ENCODE results near the gene NT5DC1.
"Not testable (repeated sequence)": the region's sequence is repeated elsewhere in the genome, so short reads cannot be mapped to it uniquely, and the experiment has no call there.

Gene NT5DC1

DNA sequence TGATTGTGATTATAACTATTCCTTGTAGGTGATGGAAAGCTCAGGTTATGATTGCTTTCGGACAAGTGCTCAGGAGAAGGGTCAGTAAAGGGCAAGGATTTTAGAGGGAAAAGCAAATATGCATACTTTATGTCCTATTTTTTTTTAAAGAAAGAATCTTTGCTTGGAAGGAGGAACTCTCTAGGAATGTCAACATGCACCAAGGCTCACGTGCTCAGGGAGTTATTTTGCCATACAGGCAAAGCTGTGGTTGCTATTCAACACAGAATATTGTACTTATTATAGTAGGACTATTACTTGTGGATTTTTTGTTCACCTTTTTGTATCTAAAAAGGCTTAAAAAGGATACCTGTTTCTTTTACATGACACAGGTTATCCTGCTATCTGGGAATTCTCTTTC, 182.0 kb downstream of the NT5DC1 start:
- Histone ChIP-seq H3K4me2 (ENCODE audit: low read depth, low read length, poor library complexity, severe bottlenecking) (no peak overlapping the region), H3K9me3 (ENCODE audit: insufficient read depth, low read depth, low read length) (no peaks in the 10 kb centered on the region), H2AFZ (ENCODE audit: low read length) (no peak overlapping the region), H3K27me3 (ENCODE audit: insufficient read depth, low read length, poor library complexity, severe bottlenecking) (no peaks in the 10 kb centered on the region), H3K4me3 (ENCODE audit: low read length, poor library complexity, severe bottlenecking) (no peak overlapping the region), H3K36me3 (ENCODE audit: insufficient read depth, low read length) (peaks cover 4% of the 10 kb centered on the region; the same call in 1 of the 2 replicates), H3K4me1 (ENCODE audit: insufficient read depth, low read length, poor library complexity, severe bottlenecking) (peaks cover 38% of the 10 kb centered on the region), H4K20me1 (ENCODE audit: insufficient read depth, low read length, poor library complexity, severe bottlenecking) (peaks cover 15% of the 10 kb centered on the region), H3K9ac (ENCODE audit: low read depth, low read length, poor library complexity, severe bottlenecking) (no peak overlapping the region), H3K9me2 (replicated peaks; ENCODE audit: low read depth, low read length) (no peaks in the 10 kb centered on the region), H3F3A (ENCODE audit: low read depth) (no peaks in the 10 kb centered on the region), H3K79me2 (ENCODE audit: insufficient read depth, low read length) (peaks cover 32% of the 10 kb centered on the region)
- TF ChIP-seq, protein P1, sequence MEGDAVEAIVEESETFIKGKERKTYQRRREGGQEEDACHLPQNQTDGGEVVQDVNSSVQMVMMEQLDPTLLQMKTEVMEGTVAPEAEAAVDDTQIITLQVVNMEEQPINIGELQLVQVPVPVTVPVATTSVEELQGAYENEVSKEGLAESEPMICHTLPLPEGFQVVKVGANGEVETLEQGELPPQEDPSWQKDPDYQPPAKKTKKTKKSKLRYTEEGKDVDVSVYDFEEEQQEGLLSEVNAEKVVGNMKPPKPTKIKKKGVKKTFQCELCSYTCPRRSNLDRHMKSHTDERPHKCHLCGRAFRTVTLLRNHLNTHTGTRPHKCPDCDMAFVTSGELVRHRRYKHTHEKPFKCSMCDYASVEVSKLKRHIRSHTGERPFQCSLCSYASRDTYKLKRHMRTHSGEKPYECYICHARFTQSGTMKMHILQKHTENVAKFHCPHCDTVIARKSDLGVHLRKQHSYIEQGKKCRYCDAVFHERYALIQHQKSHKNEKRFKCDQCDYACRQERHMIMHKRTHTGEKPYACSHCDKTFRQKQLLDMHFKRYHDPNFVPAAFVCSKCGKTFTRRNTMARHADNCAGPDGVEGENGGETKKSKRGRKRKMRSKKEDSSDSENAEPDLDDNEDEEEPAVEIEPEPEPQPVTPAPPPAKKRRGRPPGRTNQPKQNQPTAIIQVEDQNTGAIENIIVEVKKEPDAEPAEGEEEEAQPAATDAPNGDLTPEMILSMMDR (conservative IDR thresholded peaks at IDR 0.05; ENCODE audit: low read length), result no peak
- TF ChIP-seq EZH2phosphoT487 (IDR thresholded peaks at IDR 0.05; ENCODE audit: borderline replicate concordance), result no peak

GRCh38 chr6:116283191-116283590, 182.5 kb downstream of the NT5DC1 start:
- no peaks in the 10 kb centered on the region for H3K9me3 ChIP-seq (ENCODE audit: insufficient read depth, low read depth, low read length)
- H3K4me1 ChIP-seq (ENCODE audit: insufficient read depth, low read length, poor library complexity, severe bottlenecking), result peaks cover 33% of the 10 kb centered on the region
- H3K4me2 ChIP-seq (ENCODE audit: low read depth, low read length, poor library complexity, severe bottlenecking), result no peak overlapping the region
- TF ChIP-seq, protein P1 (conservative IDR thresholded peaks at IDR 0.05; ENCODE audit: low read length), result no peak
- TF ChIP-seq EZH2phosphoT487 (IDR thresholded peaks at IDR 0.05; ENCODE audit: borderline replicate concordance), result no peak
- H2AFZ ChIP-seq (ENCODE audit: low read length), result no peak overlapping the region
- no peak overlapping the region for H3K4me3 ChIP-seq (ENCODE audit: low read length, poor library complexity, severe bottlenecking)
- H3K36me3 ChIP-seq (ENCODE audit: insufficient read depth, low read length), result peaks cover 1% of the 10 kb centered on the region; the same call in 1 of the 2 replicates
- peaks cover 27% of the 10 kb centered on the region for H3K79me2 ChIP-seq (ENCODE audit: insufficient read depth, low read length)
- no peaks in the 10 kb centered on the region for H3K9me2 ChIP-seq (replicated peaks; ENCODE audit: low read depth, low read length)
- H3K27me3 ChIP-seq (ENCODE audit: insufficient read depth, low read length, poor library complexity, severe bottlenecking), result no peaks in the 10 kb centered on the region
- H3F3A ChIP-seq (ENCODE audit: low read depth), result no peaks in the 10 kb centered on the region
- H4K20me1 ChIP-seq (ENCODE audit: insufficient read depth, low read length, poor library complexity, severe bottlenecking), result peaks cover 10% of the 10 kb centered on the region
- H3K9ac ChIP-seq (ENCODE audit: low read depth, low read length, poor library complexity, severe bottlenecking), result no peak overlapping the region

DNA sequence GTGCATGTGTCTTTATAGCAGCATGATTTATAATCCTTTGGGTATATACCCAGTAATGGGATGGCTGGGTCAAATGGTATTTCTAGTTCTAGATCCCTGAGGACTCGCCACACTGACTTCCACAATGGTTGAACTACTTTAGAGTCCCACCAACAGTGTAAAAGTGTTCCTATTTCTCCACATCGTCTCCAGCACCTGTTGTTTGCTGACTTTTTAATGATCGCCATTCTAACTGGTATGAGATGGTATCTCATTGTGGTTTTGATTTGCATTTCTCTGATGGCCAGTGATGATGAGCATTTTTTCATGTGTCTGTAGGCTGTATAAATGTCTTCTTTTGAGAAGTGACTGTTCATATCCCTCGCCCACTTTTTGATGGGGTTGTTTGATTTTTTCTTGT, 184.3 kb downstream of the NT5DC1 start:
- H3K9ac ChIP-seq (ENCODE audit: low read depth, low read length, poor library complexity, severe bottlenecking); H3K27me3 ChIP-seq (ENCODE audit: insufficient read depth, low read length, poor library complexity, severe bottlenecking); H3K4me2 ChIP-seq (ENCODE audit: low read depth, low read length, poor library complexity, severe bottlenecking); H3K9me3 ChIP-seq (ENCODE audit: insufficient read depth, low read depth, low read length); H3K36me3 ChIP-seq (ENCODE audit: insufficient read depth, low read length); H4K20me1 ChIP-seq (ENCODE audit: insufficient read depth, low read length, poor library complexity, severe bottlenecking); H3F3A ChIP-seq (ENCODE audit: low read depth); H3K4me3 ChIP-seq (ENCODE audit: low read length, poor library complexity, severe bottlenecking); H2AFZ ChIP-seq (ENCODE audit: low read length); H3K9me2 ChIP-seq (replicated peaks; ENCODE audit: low read depth, low read length): not testable (repeated sequence)
- Histone ChIP-seq H3K79me2 (ENCODE audit: insufficient read depth, low read length) (peaks cover 13% of the 10 kb centered on the region; the same call in 1 of the 2 replicates), H3K4me1 (ENCODE audit: insufficient read depth, low read length, poor library complexity, severe bottlenecking) (peaks cover 24% of the 10 kb centered on the region)

DNA sequence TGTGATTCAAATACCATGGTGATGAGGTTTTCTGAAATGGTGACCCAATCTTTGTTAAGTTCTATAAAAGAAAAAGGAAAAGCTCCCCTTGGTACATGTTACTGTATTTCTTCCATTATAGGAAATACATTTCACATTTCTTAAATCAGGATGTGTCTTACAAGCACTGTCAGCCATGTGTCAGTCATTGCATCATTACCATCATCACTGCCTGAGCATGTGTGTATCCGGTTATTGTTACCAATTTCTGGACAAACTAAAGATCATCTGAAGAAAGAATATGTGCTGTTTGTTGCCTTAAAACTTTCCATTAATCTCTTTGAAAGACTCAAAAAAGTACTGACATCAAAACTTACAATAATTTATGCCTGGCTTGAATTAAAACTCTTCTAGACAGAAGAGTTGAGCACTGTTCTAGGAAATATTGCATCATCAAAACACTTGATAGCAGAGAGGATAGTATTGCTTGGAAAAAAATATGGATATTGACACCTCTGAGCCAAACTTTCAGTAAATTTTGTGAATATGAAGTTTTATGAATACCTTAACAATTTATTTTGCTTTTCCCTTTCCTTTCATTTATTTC, 186.2 kb downstream of the NT5DC1 start:
- Histone ChIP-seq H3K27me3 (ENCODE audit: insufficient read depth, low read length, poor library complexity, severe bottlenecking) (no peaks in the 10 kb centered on the region), H3K9me3 (ENCODE audit: insufficient read depth, low read depth, low read length) (no peaks in the 10 kb centered on the region), H3K4me3 (ENCODE audit: low read length, poor library complexity, severe bottlenecking) (no peak overlapping the region), H3K9ac (ENCODE audit: low read depth, low read length, poor library complexity, severe bottlenecking) (no peak overlapping the region), H3K4me1 (ENCODE audit: insufficient read depth, low read length, poor library complexity, severe bottlenecking) (peaks cover 8% of the 10 kb centered on the region), H2AFZ (ENCODE audit: low read length) (no peak overlapping the region), H3K9me2 (replicated peaks; ENCODE audit: low read depth, low read length) (no peaks in the 10 kb centered on the region), H3K36me3 (ENCODE audit: insufficient read depth, low read length) (no peaks in the 10 kb centered on the region), H3K4me2 (ENCODE audit: low read depth, low read length, poor library complexity, severe bottlenecking) (no peak overlapping the region), H3F3A (ENCODE audit: low read depth) (no peaks in the 10 kb centered on the region), H4K20me1 (ENCODE audit: insufficient read depth, low read length, poor library complexity, severe bottlenecking) (no peaks in the 10 kb centered on the region), H3K79me2 (ENCODE audit: insufficient read depth, low read length) (no peaks in the 10 kb centered on the region)
- TF ChIP-seq, protein P1 (conservative IDR thresholded peaks at IDR 0.05; ENCODE audit: low read length), result no peak
- no peak for TF ChIP-seq EZH2phosphoT487 (IDR thresholded peaks at IDR 0.05; ENCODE audit: borderline replicate concordance)

Data from Loucy (cell line).